OCI-LY7 (cell line): Measurements from ENCODE around the gene CRYZ. TPM values are rescaled to one million over a fixed set of nuclear protein-coding genes. Genes with fewer than 3 reads are reported as not detected.

Source experiments
- BruUV-seq: library from RNA; stranded (reverse); fragments of 400-500 nt; replicated peaks from 2 replicates; lab custom pipeline; 2021; lab: Mats Ljungman, UMichigan
- CTCF ChIA-PET: fragments of 300-600 bp; sonication (Branson Sonifier 250); formaldehyde crosslinking; loops from one replicate; lab custom pipeline; 2022; ENCODE audit warnings: antibody characterized with exemption; ENCODE audit not compliant: unreplicated experiment; lab: Charles Lee
- POLR2A ChIA-PET: fragments of 300-600 bp; sonication (Branson Sonifier 250); formaldehyde crosslinking; loops from one replicate; lab custom pipeline; 2022; ENCODE audit warnings: antibody characterized with exemption; lab: Charles Lee
- DNase-seq: peaks from one replicate; pipeline ENCODE4 v3.0.0-alpha.2; 2015; ENCODE audit warnings: low spot score
- H2AFZ ChIP-seq: fragments of 200-600 bp; sonication (generic), shearing (Covaris generic); 2 replicates; pipeline ENCODE4 v1.6.1; 2014; ENCODE audit warnings: mild to moderate bottlenecking, antibody characterized with exemption, low read length, moderate library complexity
- H3K27ac ChIP-seq: fragments of 200-600 bp; sonication (generic); 2 replicates; pipeline ENCODE4 v1.5.1; 2014; ENCODE audit warnings: mixed run types, low read depth, mild to moderate bottlenecking, moderate library complexity, low read length, inconsistent platforms; ENCODE audit not compliant: poor library complexity, severe bottlenecking
- H3K36me3 ChIP-seq: fragments of 200-600 bp; sonication (generic); 2 replicates; pipeline ENCODE4 v1.6.1; 2014; ENCODE audit warnings: mild to moderate bottlenecking, antibody characterized with exemption, low read length, moderate library complexity, mixed read lengths; ENCODE audit not compliant: insufficient read depth
- H3K4me1 ChIP-seq: fragments of 200-600 bp; sonication (generic); 2 replicates; pipeline ENCODE4 v1.5.1; 2014; ENCODE audit warnings: mild to moderate bottlenecking, low read length; ENCODE audit not compliant: insufficient read depth, poor library complexity, severe bottlenecking
- H3K4me2 ChIP-seq: fragments of 200-600 bp; sonication (generic); 2 replicates; pipeline ENCODE4 v1.6.1; 2014; ENCODE audit warnings: mild to moderate bottlenecking, low read length
- H3K4me3 ChIP-seq: fragments of 200-600 bp; sonication (generic); 2 replicates; pipeline ENCODE4 v1.5.1; 2014; ENCODE audit warnings: mild to moderate bottlenecking, low read depth, low read length; ENCODE audit not compliant: poor library complexity, severe bottlenecking
- H3K79me2 ChIP-seq: fragments of 200-600 bp; sonication (generic); 2 replicates; pipeline ENCODE4 v1.6.1; 2016; ENCODE audit warnings: low read depth, mild to moderate bottlenecking, low read length, moderate library complexity, mixed read lengths; ENCODE audit not compliant: insufficient read depth
- H3K9me2 ChIP-seq: fragments of 200-600 bp; sonication (generic); 2 replicates; pipeline ENCODE4 v1.6.1; 2016; ENCODE audit warnings: mild to moderate bottlenecking, low read length, mixed read lengths; ENCODE audit not compliant: insufficient read depth
- H3K9me3 ChIP-seq: fragments of 200-600 bp; sonication (generic); 2 replicates; pipeline ENCODE4 v1.6.1; 2014; ENCODE audit warnings: mild to moderate bottlenecking, mixed run types, low read length, mixed read lengths
- H4K20me1 ChIP-seq: fragments of 200-600 bp; sonication (generic); 2 replicates; pipeline ENCODE4 v1.6.1; 2014; ENCODE audit warnings: mild to moderate bottlenecking, antibody characterized with exemption, low read length, moderate library complexity, mixed read lengths; ENCODE audit not compliant: insufficient read depth
- EZH2phosphoT487 ChIP-seq: fragments of 200-600 bp; sonication (generic); IDR thresholded peaks from 2 replicates; pipeline ENCODE4 v1.6.1; 2018; ENCODE audit warnings: low read depth, borderline replicate concordance, mild to moderate bottlenecking, mixed run types, antibody characterized with exemption, low read length, moderate library complexity, mixed read lengths
- intact Hi-C: fragments of 100-400 bp; cut with micrococcal nuclease; formaldehyde crosslinking; loops from one replicate; pipeline ENCODE4 v1.10.0; 2022; ENCODE audit not compliant: unreplicated experiment
- total RNA-seq, 2 experiments: library from RNA; depleted of rRNA in 1 of 2; stranded (reverse); fragments of >200 nt in 1 of 2; shearing (Covaris generic) in 1 of 2; gene quantifications; 2 replicates each; pipeline ENCODE4 v1.2.3, GENCODE V29; 2014 to 2022
- TF ChIP-seq, protein P1 (sequence below): fragments of 200-600 bp; sonication (generic); conservative IDR thresholded peaks from 2 replicates; pipeline ENCODE4 v1.5.1; 2014; ENCODE audit warnings: mild to moderate bottlenecking, antibody characterized with exemption, low read length, moderate library complexity, mixed read lengths

Gene CRYZ
- total RNA-seq, 2 experiments from 2014 or later: 27.8 to 39.0 TPM

DNA sequence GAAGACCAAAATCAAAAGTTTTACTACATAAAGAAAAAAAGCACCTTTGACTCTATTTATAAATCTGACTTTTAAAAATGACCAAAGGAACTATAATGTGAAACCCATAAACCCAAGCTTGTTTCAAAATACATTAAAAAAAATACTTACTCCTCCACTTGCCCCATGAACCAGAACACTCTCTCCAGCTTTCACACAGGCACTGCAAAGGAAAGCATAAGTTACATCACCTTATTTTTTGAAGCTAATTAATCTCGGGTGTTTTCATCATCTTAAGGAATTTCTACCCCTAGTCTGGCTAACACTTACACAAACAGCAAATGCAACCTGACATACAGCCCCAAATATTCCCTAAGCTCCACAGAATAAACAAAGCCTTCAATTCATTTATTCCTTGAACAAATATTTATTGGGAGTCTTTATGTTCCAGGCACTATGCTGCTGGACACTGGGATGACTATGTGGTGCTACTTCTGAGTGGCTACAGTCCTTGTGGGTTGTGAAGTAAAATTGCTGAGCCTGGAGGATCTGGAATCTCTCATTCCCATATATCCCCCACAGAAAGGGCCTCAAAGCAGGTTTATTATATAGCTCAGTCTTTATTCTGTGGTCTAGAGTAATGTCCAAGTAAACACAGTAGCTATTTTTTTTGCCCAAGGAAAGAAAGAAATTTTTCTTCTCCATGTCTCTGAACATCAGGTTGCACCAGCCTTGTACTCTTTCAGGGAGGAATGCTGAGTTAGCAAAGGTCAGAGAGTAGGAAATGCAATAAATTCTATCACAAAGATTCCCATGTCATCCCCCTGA is 18.2 kb downstream of the CRYZ start:
- Histone ChIP-seq H3K4me1 (no peaks in the 10 kb centered on the region), H3K9me2 (no peaks in the 10 kb centered on the region), H3K4me3 (no peak overlapping the region), H3K4me2 (no peak overlapping the region), H3K79me2 (no peaks in the 10 kb centered on the region), H3K9me3 (no peaks in the 10 kb centered on the region), H3K27ac (no peak overlapping the region), H3K36me3 (peaks cover 73% of the 10 kb centered on the region), H4K20me1 (no peaks in the 10 kb centered on the region), H2AFZ (no peak overlapping the region)
- DNase-seq: no peak
- intact Hi-C loops: no loop called here
- TF ChIP-seq, protein P1, sequence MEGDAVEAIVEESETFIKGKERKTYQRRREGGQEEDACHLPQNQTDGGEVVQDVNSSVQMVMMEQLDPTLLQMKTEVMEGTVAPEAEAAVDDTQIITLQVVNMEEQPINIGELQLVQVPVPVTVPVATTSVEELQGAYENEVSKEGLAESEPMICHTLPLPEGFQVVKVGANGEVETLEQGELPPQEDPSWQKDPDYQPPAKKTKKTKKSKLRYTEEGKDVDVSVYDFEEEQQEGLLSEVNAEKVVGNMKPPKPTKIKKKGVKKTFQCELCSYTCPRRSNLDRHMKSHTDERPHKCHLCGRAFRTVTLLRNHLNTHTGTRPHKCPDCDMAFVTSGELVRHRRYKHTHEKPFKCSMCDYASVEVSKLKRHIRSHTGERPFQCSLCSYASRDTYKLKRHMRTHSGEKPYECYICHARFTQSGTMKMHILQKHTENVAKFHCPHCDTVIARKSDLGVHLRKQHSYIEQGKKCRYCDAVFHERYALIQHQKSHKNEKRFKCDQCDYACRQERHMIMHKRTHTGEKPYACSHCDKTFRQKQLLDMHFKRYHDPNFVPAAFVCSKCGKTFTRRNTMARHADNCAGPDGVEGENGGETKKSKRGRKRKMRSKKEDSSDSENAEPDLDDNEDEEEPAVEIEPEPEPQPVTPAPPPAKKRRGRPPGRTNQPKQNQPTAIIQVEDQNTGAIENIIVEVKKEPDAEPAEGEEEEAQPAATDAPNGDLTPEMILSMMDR: no peak
- TF ChIP-seq EZH2phosphoT487: no peak
- CTCF ChIA-PET: no interaction called here
- POLR2A ChIA-PET: interaction anchor here (0.7 to 1.5 kb wide), 3 partner anchors 9 to 18 kb away, joined by 3 to 5 read pairs (median 5); partner anchors contain the start of genes CRYZ and TYW3
- no TSS peak for BruUV-seq

DNA sequence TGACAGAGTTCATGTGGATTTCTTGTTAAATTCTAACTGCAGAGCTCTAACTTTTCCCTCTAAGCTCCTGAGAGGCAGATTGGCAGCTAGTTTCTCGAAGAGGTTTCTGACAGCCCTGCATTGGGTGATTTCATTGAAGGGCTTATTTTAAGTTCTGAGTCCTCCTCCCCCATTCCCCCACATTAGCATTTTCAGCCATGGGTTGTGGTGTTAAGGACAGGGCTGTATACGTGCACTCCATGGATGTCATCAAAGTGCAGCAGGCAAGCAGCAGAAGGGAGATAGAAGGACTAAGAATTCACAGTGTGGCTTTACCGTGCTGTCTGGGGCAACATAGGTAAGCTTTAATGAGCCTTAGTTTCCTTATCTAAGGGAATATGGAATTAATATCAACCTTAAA is 19.0 kb downstream of the CRYZ start:
- Histone ChIP-seq H3K79me2 (no peaks in the 10 kb centered on the region), H3K9me3 (no peaks in the 10 kb centered on the region), H3K4me2 (no peak overlapping the region), H3K4me1 (no peaks in the 10 kb centered on the region), H3K27ac (no peak overlapping the region), H3K9me2 (no peaks in the 10 kb centered on the region), H2AFZ (no peak overlapping the region), H4K20me1 (no peaks in the 10 kb centered on the region), H3K36me3 (peaks cover 75% of the 10 kb centered on the region), H3K4me3 (no peak overlapping the region)
- no peak for TF ChIP-seq EZH2phosphoT487
- TF ChIP-seq, protein P1: no peak
- intact Hi-C loops: no loop called here
- ChIA-PET CTCF (no interaction called here), POLR2A (interaction anchor here (1.5 kb wide), 1 partner anchor 19 kb away, joined by 5 read pairs; the partner anchor contains the start of genes CRYZ and TYW3)
- DNase-seq: no peak
- BruUV-seq: no TSS peak

DNA sequence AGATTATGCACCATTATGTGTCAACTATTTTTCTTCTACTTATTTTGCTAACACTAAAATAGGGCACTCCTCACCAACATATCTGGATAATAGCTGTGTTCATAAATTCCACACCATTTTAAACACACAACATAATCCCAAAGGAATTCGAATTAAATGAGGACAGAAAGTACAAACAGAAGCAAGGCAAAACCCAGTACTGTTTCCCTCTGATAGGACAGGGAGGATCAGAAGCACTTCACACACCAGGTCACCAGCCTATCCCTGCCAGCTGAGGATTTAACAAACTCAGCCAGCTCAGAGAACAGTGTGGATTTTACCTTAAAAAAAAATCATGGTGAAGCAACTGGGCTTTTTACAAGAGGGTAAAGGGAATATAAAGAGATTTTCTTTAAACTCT is 20.0 kb downstream of the CRYZ start:
- no peak overlapping the region for H3K27ac ChIP-seq
- H3K79me2 ChIP-seq: no peaks in the 10 kb centered on the region
- no peaks in the 10 kb centered on the region for H4K20me1 ChIP-seq
- H3K9me2 ChIP-seq: no peaks in the 10 kb centered on the region
- no TSS peak for BruUV-seq
- peaks cover 71% of the 10 kb centered on the region for H3K36me3 ChIP-seq
- CTCF ChIA-PET: no interaction called here
- TF ChIP-seq, protein P1: no peak
- TF ChIP-seq EZH2phosphoT487: no peak
- no peak overlapping the region for H3K4me3 ChIP-seq
- no peaks in the 10 kb centered on the region for H3K9me3 ChIP-seq
- POLR2A ChIA-PET: interaction anchor here (1.1 to 1.2 kb wide), 2 partner anchors 9 to 11 kb away, joined by 3 read pairs; no protein-coding TSS in a partner anchor
- no peak for DNase-seq
- H2AFZ ChIP-seq: no peak overlapping the region
- H3K4me1 ChIP-seq: no peaks in the 10 kb centered on the region
- intact Hi-C loops: no loop called here
- no peak overlapping the region for H3K4me2 ChIP-seq
